Muscle of leg (tissue), 11 donors: ENCODE measurements around the gene ANGPTL5. TPM values are rescaled to one million over a fixed set of nuclear protein-coding genes. Genes with fewer than 3 reads are reported as not detected.

ENCODE experiments used
- DNase-seq: peaks from one replicate; pipeline ENCODE4 v3.0.0; 2013
- H3K27ac ChIP-seq: one replicate; pipeline ENCODE4 v1.5.1; 2013; ENCODE audit warnings: mild to moderate bottlenecking, low read length, control low read depth
- H3K27me3 ChIP-seq: one replicate; pipeline ENCODE4 v1.6.1; 2013; ENCODE audit warnings: low read length; ENCODE audit not compliant: control insufficient read depth, insufficient read depth
- H3K36me3 ChIP-seq: one replicate; pipeline ENCODE4 v1.6.1; 2013; ENCODE audit warnings: low read length; ENCODE audit not compliant: control insufficient read depth, insufficient read depth
- H3K4me1 ChIP-seq: one replicate; pipeline ENCODE4 v1.6.1; 2013; ENCODE audit warnings: low read length; ENCODE audit not compliant: control insufficient read depth, insufficient read depth
- H3K4me3 ChIP-seq: one replicate; pipeline ENCODE4 v1.5.1; 2013; ENCODE audit warnings: low read length, control low read depth
- H3K9me3 ChIP-seq: replicated peaks from 2 replicates; pipeline ENCODE4 v1.6.1; 2013; ENCODE audit warnings: low read depth, low read length; ENCODE audit not compliant: control insufficient read depth
- WGBS: methylation state at CpG from one replicate; pipeline ENCODE4 v1.1.5; 2013; ENCODE audit warnings: missing lambda C conversion rate; ENCODE audit not compliant: insufficient coverage; 5-methylcytosine and 5-hydroxymethylcytosine counted together
- polyA plus RNA-seq, 8 donors: library from polyadenylated mRNA; unstranded; fragments of 120-200 nt; gene quantifications; one replicate each; pipeline versions ENCODE4 v1.2.1 to v1.2.3, GENCODE V29; 2013; ENCODE audit warnings: inconsistent platforms in 1 of 8, low replicate concordance in 1 of 8; ENCODE audit not compliant: insufficient read length in 8 of 8, insufficient read depth in 1 of 8
- total RNA-seq: library from RNA; stranded (reverse); fragments of 120-200 nt; gene quantifications from one replicate; pipeline ENCODE4 v1.2.4, GENCODE V29; 2013

ANGPTL5 gene
- total and polyA plus RNA-seq, 9 donors, result 0.23 to 9.4 (median 0.84) TPM

DNA sequence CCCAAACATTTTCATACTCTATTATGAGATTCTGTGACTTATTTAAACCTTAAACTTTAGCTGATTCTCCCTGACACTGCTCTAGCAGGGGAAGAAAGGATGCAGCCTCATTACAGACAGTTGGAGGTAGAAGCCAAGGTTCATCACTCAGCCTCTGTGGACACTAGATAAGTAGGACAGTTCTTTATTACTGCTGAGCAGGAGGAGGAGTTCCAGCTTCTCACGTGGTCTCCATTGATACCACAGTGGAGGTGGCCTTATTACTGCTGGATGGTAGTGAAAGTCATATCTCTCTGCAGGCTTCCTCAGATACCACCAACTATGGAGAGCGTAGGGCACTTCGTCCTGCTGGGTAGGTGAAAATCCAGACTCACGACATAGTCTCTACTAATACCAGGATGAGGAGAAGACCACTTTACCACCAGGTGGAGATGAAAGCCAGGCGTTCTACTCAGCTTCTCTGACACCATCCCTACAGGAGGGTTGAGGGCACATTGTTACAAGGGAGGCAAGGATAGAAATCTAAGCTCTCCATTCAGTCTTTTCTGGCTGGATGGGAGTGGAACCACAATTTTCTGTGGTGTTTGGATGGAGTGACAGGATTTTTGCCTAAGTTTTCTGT is 13.1 kb upstream of the ANGPTL5 start:
- Histone ChIP-seq H3K4me1 (no peaks in the 10 kb centered on the region), H3K27me3 (no peaks in the 10 kb centered on the region), H3K36me3 (no peaks in the 10 kb centered on the region), H3K9me3 (no peaks in the 10 kb centered on the region), H3K27ac (no peak overlapping the region), H3K4me3 (no peak overlapping the region)
- no peak for DNase-seq
- whole genome bisulfite sequencing, result 100% methylated on average over 1 of the region's 5 CpGs

DNA sequence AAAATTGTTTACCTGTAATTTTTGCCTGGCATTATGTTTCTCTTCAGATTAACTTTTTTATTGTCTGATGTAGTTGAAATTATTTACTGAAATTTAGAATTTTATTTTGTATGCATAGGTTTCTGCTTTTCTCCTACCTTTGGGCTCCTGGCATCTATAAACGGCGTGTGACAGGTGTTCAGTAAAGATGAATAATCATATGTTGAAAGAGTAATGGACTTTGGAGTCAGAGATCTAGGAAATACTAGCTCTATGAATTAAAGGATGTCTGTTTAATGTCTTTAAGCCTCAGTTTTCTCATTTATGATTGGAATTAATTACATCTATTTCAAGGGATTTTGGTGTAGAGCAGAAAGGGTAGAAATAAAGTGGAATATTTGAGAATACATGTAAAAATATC is 7.2 kb upstream of the ANGPTL5 start:
- Histone ChIP-seq H3K9me3 (no peaks in the 10 kb centered on the region), H3K27me3 (no peaks in the 10 kb centered on the region), H3K4me1 (no peaks in the 10 kb centered on the region), H3K36me3 (no peaks in the 10 kb centered on the region), H3K4me3 (no peak overlapping the region), H3K27ac (no peak overlapping the region)
- DNase-seq, result no peak
- no CpG with 5 or more reads among the region's 2 CpGs for WGBS

DNA sequence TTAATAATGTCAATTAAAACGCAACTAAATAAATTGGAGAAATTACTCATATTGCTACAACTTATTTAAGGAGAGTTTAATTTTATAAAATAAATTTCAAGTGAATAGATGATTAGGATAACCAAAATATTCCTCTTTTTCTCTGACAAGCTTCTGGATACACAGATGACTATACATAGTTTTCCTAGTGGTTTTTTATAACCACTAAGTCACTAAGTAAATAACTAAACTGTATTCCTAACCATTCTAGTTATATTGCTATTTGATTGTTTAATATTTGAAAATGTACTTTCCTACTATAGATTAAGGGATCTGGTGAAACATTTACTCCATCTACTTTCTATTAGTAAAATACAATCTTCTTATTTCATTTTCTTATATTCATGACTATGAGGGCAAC is 4.7 kb upstream of the ANGPTL5 start:
- H3K4me1 ChIP-seq, result no peaks in the 10 kb centered on the region
- no peak overlapping the region for H3K27ac ChIP-seq
- H3K36me3 ChIP-seq, result no peaks in the 10 kb centered on the region
- no peak for DNase-seq
- H3K4me3 ChIP-seq, result no peak overlapping the region
- WGBS, result no CpG with 5 or more reads among the region's 1 CpG
- no peaks in the 10 kb centered on the region for H3K27me3 ChIP-seq
- no peaks in the 10 kb centered on the region for H3K9me3 ChIP-seq

GRCh38 chr11:101917226-101917625 is 904 bp upstream of the ANGPTL5 start:
- Histone ChIP-seq H3K36me3 (no peaks in the 10 kb centered on the region), H3K4me1 (peaks cover 2% of the 10 kb centered on the region), H3K27ac (no peak overlapping the region), H3K4me3 (no peak overlapping the region), H3K27me3 (no peaks in the 10 kb centered on the region), H3K9me3 (no peaks in the 10 kb centered on the region)
- DNase-seq, result peak; percentile 24

- no peaks in the 10 kb centered on the region for H3K36me3 ChIP-seq
- no peaks in the 10 kb centered on the region for H3K9me3 ChIP-seq
- H3K4me1 ChIP-seq, result peaks cover 2% of the 10 kb centered on the region
- peak overlapping the region; percentile 70 for H3K4me3 ChIP-seq
- DNase-seq, result peak; percentile 94
- no peaks in the 10 kb centered on the region for H3K27me3 ChIP-seq
- H3K27ac ChIP-seq, result peak overlapping the region; percentile 96
- 7% methylated on average over 3 of the region's 4 CpGs for WGBS
Observed at GRCh38 chr11:101915791-101916291, 481 bp downstream of the ANGPTL5 start.

- 0% methylated on average over 56 of the region's 56 CpGs for WGBS
Observed at GRCh38 chr11:101914738-101915426, 1.4 kb downstream of the ANGPTL5 start, which contains the start of gene CEP126. CEP126 (plus strand) TSS chr11:101915010; CDS start chr11:101915285, 275 bp downstream.

GRCh38 chr11:101914341-101914737 is 2.0 kb downstream of the ANGPTL5 start:
- DNase-seq, result peak; percentile 92
- WGBS, result 0% methylated on average over 1 of the region's 6 CpGs
- peaks cover 2% of the 10 kb centered on the region for H3K4me1 ChIP-seq

More at GRCh38 chr11:101914738-101915426, 1.4 kb downstream of the ANGPTL5 start, which contains the start of gene CEP126:
- Histone ChIP-seq H3K9me3 (no peaks in the 10 kb centered on the region), H3K27me3 (no peaks in the 10 kb centered on the region), H3K27ac (peak within 1 kb of the TSS; percentile 96), H3K4me1 (peaks cover 2% of the 10 kb centered on the region), H3K4me3 (peak within 1 kb of the TSS; percentile 70), H3K36me3 (no peaks in the 10 kb centered on the region)
- DNase-seq, result peak; percentile 98

GRCh38 chr11:101913656-101914055 is 2.7 kb downstream of the ANGPTL5 start:
- H3K4me1 ChIP-seq, result peaks cover 2% of the 10 kb centered on the region
- no peaks in the 10 kb centered on the region for H3K36me3 ChIP-seq
- no peaks in the 10 kb centered on the region for H3K9me3 ChIP-seq
- peak; percentile 36 for DNase-seq
- WGBS, result 76% methylated on average over 3 of the region's 5 CpGs
- H3K27me3 ChIP-seq, result no peaks in the 10 kb centered on the region
- peak overlapping the region; percentile 96 for H3K27ac ChIP-seq
- H3K4me3 ChIP-seq, result no peak overlapping the region

More at GRCh38 chr11:101914341-101914737, 2.0 kb downstream of the ANGPTL5 start:
- no peaks in the 10 kb centered on the region for H3K27me3 ChIP-seq
- peak overlapping the region; percentile 70 for H3K4me3 ChIP-seq
- no peaks in the 10 kb centered on the region for H3K9me3 ChIP-seq
- H3K27ac ChIP-seq, result peak overlapping the region; percentile 96
- H3K36me3 ChIP-seq, result no peaks in the 10 kb centered on the region

DNA sequence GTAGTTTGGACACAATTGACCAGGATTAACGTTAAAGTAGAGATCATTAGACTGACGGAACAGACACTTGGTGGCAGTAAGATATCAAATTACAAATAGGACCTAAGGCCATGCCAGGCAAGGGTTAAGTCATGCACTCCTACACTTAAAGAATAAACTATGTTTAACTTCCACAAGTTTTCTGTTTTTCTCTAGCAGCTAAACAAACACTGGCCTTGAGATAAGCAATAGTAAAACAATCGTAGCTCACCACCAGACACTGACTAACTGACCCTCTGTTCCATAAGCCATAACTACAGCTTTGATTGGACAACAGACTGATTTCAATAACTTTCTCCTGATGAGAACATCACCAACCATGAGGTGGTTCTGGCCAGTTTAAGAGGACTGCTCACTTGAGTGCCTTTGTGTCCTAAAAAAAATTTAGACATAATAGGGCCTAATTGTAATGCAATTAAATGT is 3.5 kb downstream of the ANGPTL5 start:
- H3K27ac ChIP-seq, result no peak overlapping the region
- 17% methylated on average over 2 of the region's 3 CpGs for WGBS

GRCh38 chr11:101909087-101909486 is 7.2 kb downstream of the ANGPTL5 start:
- H3K9me3 ChIP-seq, result no peaks in the 10 kb centered on the region
- no peak overlapping the region for H3K4me3 ChIP-seq
- H3K27ac ChIP-seq, result no peak overlapping the region
- H3K4me1 ChIP-seq, result no peaks in the 10 kb centered on the region
- H3K27me3 ChIP-seq, result no peaks in the 10 kb centered on the region
- H3K36me3 ChIP-seq, result no peaks in the 10 kb centered on the region
- peak; percentile 25 for DNase-seq
- WGBS, result no CpG with 5 or more reads among the region's 2 CpGs

More for the DNA sequence above, 3.5 kb downstream of the ANGPTL5 start:
- DNase-seq, result no peak
- no peaks in the 10 kb centered on the region for H3K27me3 ChIP-seq
- no peaks in the 10 kb centered on the region for H3K36me3 ChIP-seq
- H3K4me1 ChIP-seq, result peaks cover 2% of the 10 kb centered on the region
- H3K9me3 ChIP-seq, result no peaks in the 10 kb centered on the region
- H3K4me3 ChIP-seq, result no peak overlapping the region
